Central memory CD4-positive, alpha-beta T cell (primary cell): ENCODE data around the gene YIPF3.
"Not testable (repeated sequence)": the region's sequence is repeated elsewhere in the genome, so short reads cannot be mapped to it uniquely, and the experiment has no call there.

Source experiments
- DNase-seq: peaks from one replicate; pipeline ENCODE4 v3.0.0; 2022
- total RNA-seq, 3 experiments: gene quantifications; one replicate each; lab custom pipeline; 2026; lab: John Stamatoyannopoulos, UW

The YIPF3 gene
- total RNA-seq = 32.2 to 50.9 (median 33.0) reads per million in 3 experiments

GRCh38 chr6:43516697-43517504 is at the start of gene YIPF3, which contains the start of gene POLR1C:
Gene YIPF3 (minus strand): TSS chr6:43516926. CDS start chr6:43516807, 119 bp downstream.
Gene POLR1C (plus strand): TSS chr6:43517089. CDS start chr6:43517110, 21 bp downstream.
- DNase-seq = peak; percentile 96

- no peak for DNase-seq
These were observed 42.6 kb upstream of the YIPF3 start for GRCh38 chr6:43559328-43559727.

GRCh38 chr6:43557620-43558019 is 40.9 kb upstream of the YIPF3 start:
- DNase-seq = not testable (repeated sequence)

GRCh38 chr6:43547222-43547621 is 30.5 kb upstream of the YIPF3 start:
- DNase-seq = no peak

GRCh38 chr6:43544461-43544860 is 27.7 kb upstream of the YIPF3 start:
- DNase-seq = no peak

GRCh38 chr6:43541774-43542471 is 25.2 kb upstream of the YIPF3 start:
- DNase-seq = no peak

- no peak for DNase-seq
These were observed 23.8 kb upstream of the YIPF3 start for GRCh38 chr6:43540507-43540906.

GRCh38 chr6:43539409-43539808 is 22.7 kb upstream of the YIPF3 start:
- DNase-seq = not testable (repeated sequence)

GRCh38 chr6:43538986-43539385 is 22.3 kb upstream of the YIPF3 start:
- DNase-seq = not testable (repeated sequence)

GRCh38 chr6:43532201-43532600 is 15.5 kb upstream of the YIPF3 start:
- no peak for DNase-seq

GRCh38 chr6:43524483-43524961 is 7.8 kb upstream of the YIPF3 start:
- DNase-seq = no peak

GRCh38 chr6:43523284-43523683 is 6.6 kb upstream of the YIPF3 start:
- no peak for DNase-seq

- DNase-seq = no peak
These were observed 6.0 kb upstream of the YIPF3 start for GRCh38 chr6:43522547-43523261.

- DNase-seq = no peak
These were observed 5.1 kb upstream of the YIPF3 start for GRCh38 chr6:43521836-43522235.

GRCh38 chr6:43520097-43520496 is 3.4 kb upstream of the YIPF3 start:
- no peak for DNase-seq

GRCh38 chr6:43517505-43518357 is 1.0 kb upstream of the YIPF3 start:
- no peak for DNase-seq

GRCh38 chr6:43516367-43516696 is 394 bp downstream of the YIPF3 start:
- no peak for DNase-seq

- DNase-seq = no peak
These were observed 918 bp downstream of the YIPF3 start for GRCh38 chr6:43515808-43516207.

GRCh38 chr6:43511824-43512415 is 4.8 kb downstream of the YIPF3 start:
- no peak for DNase-seq

GRCh38 chr6:43510827-43511163 is 5.9 kb downstream of the YIPF3 start:
- no peak for DNase-seq

- peak; percentile 74 for DNase-seq
These were observed 6.5 kb downstream of the YIPF3 start, which contains the start of gene LRRC73 for GRCh38 chr6:43509984-43510826. Gene LRRC73 (minus strand): TSS chr6:43510346. CDS start chr6:43509785, 561 bp downstream.
